Measurements from ENCODE around the gene FOXP4. TPM values are rescaled to one million over a fixed set of nuclear protein-coding genes. Genes with fewer than 3 reads are reported as not detected.

The FOXP4 gene
- total RNA-seq, 3 donors from 2014 or later (not counting 1 experiment from before 2014, with no cell fraction given), result 11.2 to 21.1 (median 14.7) TPM

- H3K27ac Mint-ChIP-seq, result no peak overlapping the region
Measured at GRCh38 chr6:41555326-41556300, 9.4 kb downstream of the FOXP4 start.

GRCh38 chr6:41557335-41557734 lies 11.2 kb downstream of the FOXP4 start:
- H3K4me1 ChIP-seq (ENCODE audit: control insufficient read depth, insufficient read depth, low read length), result peaks cover 26% of the 10 kb centered on the region
- intact Hi-C loops (cut with micrococcal nuclease), result no loop called here
- Mint-ChIP-seq H3K4me1 (peaks cover 27 to 31% of the 10 kb centered on the region in 2 donors), H3K36me3 (no peaks in the 10 kb centered on the region), H3K27me3 (ENCODE audit: low read depth in 2 of 2) (peaks cover 0 to 3% of the 10 kb centered on the region in 2 donors), H3K27ac (no peak overlapping the region), H3K9me3 (no peaks in the 10 kb centered on the region), H3K4me3 (no peak overlapping the region)
- no peak for DNase-seq
- no peak overlapping the region for H3K27ac ChIP-seq (ENCODE audit: low read length)
- ATAC-seq, result no peak
- WGBS (ENCODE audit: insufficient coverage), result 100% methylated on average over 2 of the region's 2 CpGs
- H3K27me3 ChIP-seq (ENCODE audit: control insufficient read depth, insufficient read depth, low read length), result no peaks in the 10 kb centered on the region
- no peaks in the 10 kb centered on the region for H3K36me3 ChIP-seq (ENCODE audit: control insufficient read depth, insufficient read depth, low read length)
- no peak overlapping the region for H3K4me3 ChIP-seq (ENCODE audit: low read length)
- H3K9me3 ChIP-seq (ENCODE audit: control insufficient read depth, insufficient read depth, low read length), result no peaks in the 10 kb centered on the region
- no peak for TF ChIP-seq CTCF (IDR thresholded peaks at IDR 0.05)

More at GRCh38 chr6:41555326-41556300, 9.4 kb downstream of the FOXP4 start:
- intact Hi-C loops (cut with micrococcal nuclease), result no loop called here
- Mint-ChIP-seq H3K4me3 (no peak overlapping the region), H3K36me3 (no peaks in the 10 kb centered on the region), H3K9me3 (no peaks in the 10 kb centered on the region), H3K27me3 (ENCODE audit: low read depth in 2 of 2) (peaks cover 0 to 3% of the 10 kb centered on the region in 2 donors), H3K4me1 (peaks cover 26 to 36% of the 10 kb centered on the region in 2 donors)
- no peak for DNase-seq
- 94% methylated on average over 15 of the region's 15 CpGs for WGBS (ENCODE audit: insufficient coverage)
- H3K27ac ChIP-seq (ENCODE audit: low read length), result no peak overlapping the region
- TF ChIP-seq CTCF (IDR thresholded peaks at IDR 0.05), result no peak
- no peaks in the 10 kb centered on the region for H3K9me3 ChIP-seq (ENCODE audit: control insufficient read depth, insufficient read depth, low read length)
- no peak for ATAC-seq
- H3K27me3 ChIP-seq (ENCODE audit: control insufficient read depth, insufficient read depth, low read length), result no peaks in the 10 kb centered on the region
- no peak overlapping the region for H3K4me3 ChIP-seq (ENCODE audit: low read length)
- no peaks in the 10 kb centered on the region for H3K36me3 ChIP-seq (ENCODE audit: control insufficient read depth, insufficient read depth, low read length)
- peaks cover 22% of the 10 kb centered on the region for H3K4me1 ChIP-seq (ENCODE audit: control insufficient read depth, insufficient read depth, low read length)

GRCh38 chr6:41558033-41558807 lies 12.0 kb downstream of the FOXP4 start:
- no peaks in the 10 kb centered on the region for H3K9me3 ChIP-seq (ENCODE audit: control insufficient read depth, insufficient read depth, low read length)
- Mint-ChIP-seq H3K9me3 (no peaks in the 10 kb centered on the region), H3K27me3 (ENCODE audit: low read depth in 2 of 2) (peaks cover 0 to 3% of the 10 kb centered on the region in 2 donors), H3K36me3 (no peaks in the 10 kb centered on the region), H3K4me3 (no peak overlapping the region), H3K4me1 (peaks cover 27 to 31% of the 10 kb centered on the region in 2 donors), H3K27ac (no peak overlapping the region)
- H3K27ac ChIP-seq (ENCODE audit: low read length), result no peak overlapping the region
- no peak for TF ChIP-seq CTCF (IDR thresholded peaks at IDR 0.05)
- no peaks in the 10 kb centered on the region for H3K27me3 ChIP-seq (ENCODE audit: control insufficient read depth, insufficient read depth, low read length)
- H3K4me1 ChIP-seq (ENCODE audit: control insufficient read depth, insufficient read depth, low read length), result peaks cover 26% of the 10 kb centered on the region
- no peak for DNase-seq
- intact Hi-C loops (cut with micrococcal nuclease), result no loop called here
- no peak for ATAC-seq
- 100% methylated on average over 4 of the region's 4 CpGs for whole genome bisulfite sequencing (ENCODE audit: insufficient coverage)
- H3K4me3 ChIP-seq (ENCODE audit: low read length), result no peak overlapping the region
- no peaks in the 10 kb centered on the region for H3K36me3 ChIP-seq (ENCODE audit: control insufficient read depth, insufficient read depth, low read length)
